ENCODE measurements around the gene MEIS1. TPM values are rescaled to one million over a fixed set of nuclear protein-coding genes. Genes with fewer than 3 reads are reported as not detected.

MEIS1 gene
- total RNA-seq, 1 experiment from 2014 or later, result 0.66 TPM

GRCh38 chr2:66539452-66539851 is 104.5 kb downstream of the MEIS1 start:
- H3T11ph ChIP-seq (ENCODE audit: low read length), result no peak overlapping the region
- no peak overlapping the region for H3K18ac ChIP-seq (ENCODE audit: insufficient read length, low read depth, low read length)
- H4K20me1 ChIP-seq (ENCODE audit: control insufficient read depth, insufficient read depth, insufficient read length), result no peaks in the 10 kb centered on the region
- H3K79me1 ChIP-seq (ENCODE audit: insufficient read depth, low read depth, low read length, poor library complexity, severe bottlenecking), result no peaks in the 10 kb centered on the region
- H2BK5ac ChIP-seq (ENCODE audit: insufficient read length, low read length), result no peak overlapping the region
- H2BK120ac ChIP-seq (ENCODE audit: low read depth, low read length, poor library complexity, severe bottlenecking), result no peak overlapping the region
- H3K23ac ChIP-seq (ENCODE audit: insufficient read length, low read depth, low read length), result no peak overlapping the region
- H3K9ac ChIP-seq (ENCODE audit: extremely low read depth, insufficient read length, low read length), result no peak overlapping the region
- no peak overlapping the region for H4K5ac ChIP-seq (ENCODE audit: insufficient read length, low read depth, low read length)
- TF ChIP-seq CTCF (conservative IDR thresholded peaks at IDR 0.05), result no peak
- no peaks in the 10 kb centered on the region for H3K27me3 ChIP-seq (ENCODE audit: insufficient read depth, low read length)
- no peak overlapping the region for H3K27ac ChIP-seq (ENCODE audit: insufficient read length, low read depth, low read length)
- H4K91ac ChIP-seq (ENCODE audit: insufficient read length, low read depth, low read length), result no peak overlapping the region
- Mint-ChIP-seq H3K27me3 (ENCODE audit: low read depth) (no peaks in the 10 kb centered on the region), H3K4me3 (no peak overlapping the region), H3K36me3 (ENCODE audit: insufficient read depth in 1 of 3, low read depth in 3 of 3) (no peaks in the 10 kb centered on the region), H3K4me1 (peaks cover 37 to 43% of the 10 kb centered on the region in 2 experiments), H3K27ac (no peak overlapping the region), H3K9me3 (no peaks in the 10 kb centered on the region)
- H3K14ac ChIP-seq (ENCODE audit: insufficient read depth, low read length), result no peak overlapping the region
- no peak overlapping the region for H2BK15ac ChIP-seq (ENCODE audit: low read depth, low read length)
- H3K4me1 ChIP-seq (ENCODE audit: insufficient read depth, low read length), result peaks cover 7% of the 10 kb centered on the region
- H3K23me2 ChIP-seq (ENCODE audit: insufficient read length, low read depth, low read length, poor library complexity, severe bottlenecking), result peaks cover 3% of the 10 kb centered on the region
- WGBS (ENCODE audit: extremely low coverage, insufficient read length, low lambda C conversion rate), result no CpG with 5 or more reads among the region's 5 CpGs
- H3K56ac ChIP-seq (ENCODE audit: insufficient read length, low read depth, low read length), result no peak overlapping the region
- H2BK20ac ChIP-seq (ENCODE audit: low read depth, low read length, poor library complexity, severe bottlenecking), result no peak overlapping the region
- no peak overlapping the region for H2BK12ac ChIP-seq (ENCODE audit: insufficient read length, low read depth, low read length)
- H2AFZ ChIP-seq (ENCODE audit: low read length), result no peak overlapping the region
- no peak overlapping the region for H3K4ac ChIP-seq (ENCODE audit: low read depth, low read length)
- H2AK5ac ChIP-seq (ENCODE audit: insufficient read length, low read length), result no peak overlapping the region
- no peak for DNase-seq
- no peak overlapping the region for H3K4me2 ChIP-seq (ENCODE audit: insufficient read depth, insufficient read length, low read length)
- no peak overlapping the region for H4K8ac ChIP-seq (replicated peaks; ENCODE audit: insufficient read length, low read depth, low read length)
- H3K79me2 ChIP-seq (ENCODE audit: insufficient read depth, low read length), result no peaks in the 10 kb centered on the region
- H3K9me3 ChIP-seq (ENCODE audit: control insufficient read depth, low read depth, low read length), result no peaks in the 10 kb centered on the region

Data from H9 (cell line).